Pulmonary artery endothelial cell (primary cell): ENCODE measurements around the gene P2RX7. TPM values are rescaled to one million over a fixed set of nuclear protein-coding genes. Genes with fewer than 3 reads are reported as not detected.
A peak's percentile ranks its signal among the peaks of the same experiment; 100 is the strongest.

Source experiments
- DNase-seq: peaks from one replicate; pipeline ENCODE4 v3.0.0-alpha.2; 2011; ENCODE audit warnings: low read depth, low spot score
- total RNA-seq: library from RNA; depleted of rRNA; stranded (reverse); fragments of >200 nt; gene quantifications from 2 replicates; pipeline ENCODE4 v1.2.3, GENCODE V29; 2014

Gene P2RX7
- total RNA-seq, 1 donor from 2014 or later, result 1.7 TPM

GRCh38 chr12:121110211-121110940 is 22.3 kb upstream of the P2RX7 start:
- no peak for DNase-seq

GRCh38 chr12:121111684-121112083 is 21.0 kb upstream of the P2RX7 start:
- no peak for DNase-seq

GRCh38 chr12:121112496-121112895 is 20.2 kb upstream of the P2RX7 start:
- DNase-seq, result no peak

- no peak for DNase-seq
Measured at GRCh38 chr12:121113057-121113456, 19.6 kb upstream of the P2RX7 start.

GRCh38 chr12:121114019-121114639 is 18.5 kb upstream of the P2RX7 start:
- DNase-seq, result no peak

GRCh38 chr12:121114806-121115205 is 17.9 kb upstream of the P2RX7 start:
- no peak for DNase-seq

- no peak for DNase-seq
Measured at GRCh38 chr12:121115530-121115929, 17.1 kb upstream of the P2RX7 start.

- no peak for DNase-seq
Measured at GRCh38 chr12:121116318-121117225, 16.1 kb upstream of the P2RX7 start.

- DNase-seq, result no peak
Measured at GRCh38 chr12:121117226-121117777, 15.4 kb upstream of the P2RX7 start.

- no peak for DNase-seq
Measured at GRCh38 chr12:121120323-121120722, 12.4 kb upstream of the P2RX7 start.

GRCh38 chr12:121120989-121121755 is 11.5 kb upstream of the P2RX7 start:
- DNase-seq, result no peak

GRCh38 chr12:121121805-121122204 is 10.9 kb upstream of the P2RX7 start:
- DNase-seq, result no peak

GRCh38 chr12:121123488-121123887 is 9.2 kb upstream of the P2RX7 start:
- no peak for DNase-seq

GRCh38 chr12:121124402-121125109 is 8.1 kb upstream of the P2RX7 start:
- DNase-seq, result peak; percentile 90

GRCh38 chr12:121127501-121127900 is 5.2 kb upstream of the P2RX7 start:
- no peak for DNase-seq

GRCh38 chr12:121128908-121129810 is 3.5 kb upstream of the P2RX7 start:
- DNase-seq, result peak; percentile 53

- DNase-seq, result no peak
Measured at GRCh38 chr12:121129811-121130147, 2.9 kb upstream of the P2RX7 start.

GRCh38 chr12:121130866-121131373 is 1.8 kb upstream of the P2RX7 start:
- no peak for DNase-seq

GRCh38 chr12:121131941-121132341 is 735 bp upstream of the P2RX7 start:
- no peak for DNase-seq
